Measurements from ENCODE around the gene TMEM258. TPM values are rescaled to one million over a fixed set of nuclear protein-coding genes. Genes with fewer than 3 reads are reported as not detected.

The TMEM258 gene
- total and polyA plus RNA-seq, 3 donors from 2014 or later = 46.7 to 162 (median 55.6) TPM

GRCh38 chr11:61816736-61817455, 24.5 kb upstream of the TMEM258 start, which contains the start of gene FADS1:
TSS of gene FADS1 (minus strand) at chr11:61817003. CDS start at chr11:61816929, 74 bp downstream.
- H3K27ac ChIP-seq = peak within 1 kb of the TSS; percentile 93 to 97
- no peaks in the 10 kb centered on the region for H3K27me3 ChIP-seq
- H3K9me3 ChIP-seq = no peaks in the 10 kb centered on the region
- H3K4me1 ChIP-seq = peaks cover 8% of the 10 kb centered on the region
- peak within 1 kb of the TSS; percentile 57 to 68 for H3K4me3 ChIP-seq
- intact Hi-C loops (cut with DNase I; ENCODE audit: low total_unique reads) = no loop called here
- 0 to 1% methylated on average over 5 to 23 of the region's 73 CpGs for WGBS, 2 donors
- no peaks in the 10 kb centered on the region for H3K36me3 ChIP-seq (ENCODE audit: low read depth, missing control alignments)
- DNase-seq = peak; percentile 94
- TF ChIP-seq POLR2A (IDR thresholded peaks at IDR 0.05) (no peak), CTCF (IDR thresholded peaks at IDR 0.05) (peak; percentile 30 to 46 (median 43))

GRCh38 chr11:61815790-61816735, 23.7 kb upstream of the TMEM258 start:
- WGBS, 2 donors = 1% methylated on average over 38 to 69 of the region's 69 CpGs
- intact Hi-C loops (cut with DNase I; ENCODE audit: low total_unique reads) = no loop called here
- DNase-seq = peak; percentile 62

GRCh38 chr11:61814958-61815789, 22.8 kb upstream of the TMEM258 start:
- Histone ChIP-seq H3K27ac (peak overlapping the region; percentile 93 to 97), H3K27me3 (no peaks in the 10 kb centered on the region), H3K36me3 (ENCODE audit: low read depth, missing control alignments) (no peaks in the 10 kb centered on the region), H3K4me1 (peaks cover 8% of the 10 kb centered on the region), H3K4me3 (peak overlapping the region; percentile 57 to 68), H3K9me3 (no peaks in the 10 kb centered on the region)
- intact Hi-C loops (cut with DNase I; ENCODE audit: low total_unique reads) = no loop called here
- TF ChIP-seq POLR2A (IDR thresholded peaks at IDR 0.05) = peak; percentile 95
- TF ChIP-seq CTCF (IDR thresholded peaks at IDR 0.05) = peak in 2 of 3 experiments; percentile 8 to 33
- peak; percentile 97 for DNase-seq
- 0 to 2% methylated on average over 12 to 66 of the region's 66 CpGs for WGBS, 2 donors

More at GRCh38 chr11:61815790-61816735, 23.7 kb upstream of the TMEM258 start:
- peak overlapping the region; percentile 57 to 68 for H3K4me3 ChIP-seq
- H3K27ac ChIP-seq = peak overlapping the region; percentile 93 to 97
- no peaks in the 10 kb centered on the region for H3K36me3 ChIP-seq (ENCODE audit: low read depth, missing control alignments)
- H3K27me3 ChIP-seq = no peaks in the 10 kb centered on the region
- peaks cover 8% of the 10 kb centered on the region for H3K4me1 ChIP-seq
- TF ChIP-seq POLR2A (IDR thresholded peaks at IDR 0.05) (no peak), CTCF (IDR thresholded peaks at IDR 0.05) (no peak)
- H3K9me3 ChIP-seq = no peaks in the 10 kb centered on the region

- H3K9me3 ChIP-seq = no peaks in the 10 kb centered on the region
- H3K4me3 ChIP-seq = peak overlapping the region; percentile 57 to 68
- TF ChIP-seq CTCF (IDR thresholded peaks at IDR 0.05) (no peak), POLR2A (IDR thresholded peaks at IDR 0.05) (no peak)
- H3K4me1 ChIP-seq = peaks cover 8% of the 10 kb centered on the region
- H3K36me3 ChIP-seq (ENCODE audit: low read depth, missing control alignments) = no peaks in the 10 kb centered on the region
- DNase-seq = peak; percentile 83
- intact Hi-C loops (cut with DNase I; ENCODE audit: low total_unique reads) = no loop called here
- peak overlapping the region; percentile 93 to 97 for H3K27ac ChIP-seq
- H3K27me3 ChIP-seq = no peaks in the 10 kb centered on the region
- 42 to 63% methylated on average over 16 of the region's 16 CpGs for WGBS, 2 donors
Measured at GRCh38 chr11:61814247-61814957, 22.0 kb upstream of the TMEM258 start.
